GM18526 (cell line): ENCODE results near the gene PRKAR1A.

Experiments
- POLR2A ChIP-seq: IDR thresholded peaks from 3 replicates; pipeline ENCODE4 v1.6.1; 2011; ENCODE audit not compliant: insufficient read length; ENCODE audit errors: extremely low read depth

Gene PRKAR1A

DNA sequence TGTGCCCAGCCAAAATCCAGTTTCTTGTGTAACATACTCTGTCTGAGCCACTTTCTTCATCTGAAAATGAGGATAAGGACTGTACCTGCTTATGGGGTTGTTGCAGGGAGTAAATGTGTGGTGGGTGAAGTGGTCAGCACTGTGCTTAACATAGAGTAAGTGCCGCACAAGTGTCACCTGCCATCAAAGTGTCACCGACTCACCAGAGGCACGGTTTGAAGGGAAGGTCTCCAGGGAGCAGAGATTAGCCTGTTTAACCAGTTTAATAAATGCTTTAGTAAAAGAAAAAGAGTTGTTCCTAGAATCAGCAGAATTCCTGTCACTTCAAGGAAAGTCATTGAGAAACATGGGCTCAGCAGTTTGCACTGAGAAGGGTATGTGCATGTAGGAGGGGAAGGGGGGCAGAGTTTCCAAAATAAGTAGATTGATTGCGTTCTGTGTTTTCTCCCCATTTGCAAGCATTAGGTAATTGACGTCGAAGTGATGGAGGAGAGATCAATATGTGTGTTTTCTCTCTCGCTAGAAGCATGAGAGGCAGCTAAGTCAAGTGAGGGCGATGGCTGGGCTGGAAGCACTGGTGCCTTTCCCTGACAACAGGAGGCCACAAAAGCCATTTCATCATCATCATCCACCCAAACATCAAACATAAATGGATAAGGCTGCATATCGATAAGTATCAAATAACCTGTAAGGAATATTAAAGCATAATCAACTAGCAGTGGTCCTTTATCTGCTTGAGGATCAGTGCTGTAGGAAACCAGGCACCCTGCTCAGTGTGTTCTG lies 69.8 kb downstream of the PRKAR1A start:
- TF ChIP-seq POLR2A = no peak

DNA sequence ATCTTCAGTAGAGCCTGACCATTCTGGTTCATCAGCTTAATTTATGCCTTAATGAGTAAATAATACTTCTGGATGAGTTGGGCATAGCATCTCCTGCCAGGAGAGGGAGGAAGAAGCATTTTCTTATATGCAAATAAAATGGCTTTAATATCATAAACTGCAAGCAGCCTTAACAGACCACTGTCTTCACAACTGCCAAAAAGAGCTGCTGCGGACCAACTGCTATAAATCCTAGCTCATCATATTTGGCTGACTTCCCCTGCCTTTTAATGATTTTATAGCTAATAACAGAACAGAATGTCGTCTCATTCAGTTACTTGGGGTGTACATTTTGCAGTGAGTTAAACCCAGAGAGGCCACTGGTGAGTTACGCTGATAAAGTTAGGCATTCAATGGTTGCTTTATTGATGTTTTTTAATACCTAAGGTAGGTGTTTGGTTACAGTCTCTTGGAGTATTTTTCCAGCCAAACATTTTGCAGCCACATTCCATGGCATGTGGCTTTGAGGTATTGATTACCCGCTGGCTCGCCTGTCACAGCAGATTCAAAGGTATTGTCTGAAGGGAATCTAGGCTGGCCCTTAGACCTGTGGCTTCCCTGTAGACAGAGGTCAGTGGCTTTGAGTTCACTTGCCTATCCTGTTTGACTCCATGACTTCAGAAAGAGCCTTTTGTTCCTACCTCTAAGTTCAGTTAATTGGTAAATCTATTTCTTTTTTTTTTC lies 72.5 kb downstream of the PRKAR1A start:
- no peak for TF ChIP-seq POLR2A

DNA sequence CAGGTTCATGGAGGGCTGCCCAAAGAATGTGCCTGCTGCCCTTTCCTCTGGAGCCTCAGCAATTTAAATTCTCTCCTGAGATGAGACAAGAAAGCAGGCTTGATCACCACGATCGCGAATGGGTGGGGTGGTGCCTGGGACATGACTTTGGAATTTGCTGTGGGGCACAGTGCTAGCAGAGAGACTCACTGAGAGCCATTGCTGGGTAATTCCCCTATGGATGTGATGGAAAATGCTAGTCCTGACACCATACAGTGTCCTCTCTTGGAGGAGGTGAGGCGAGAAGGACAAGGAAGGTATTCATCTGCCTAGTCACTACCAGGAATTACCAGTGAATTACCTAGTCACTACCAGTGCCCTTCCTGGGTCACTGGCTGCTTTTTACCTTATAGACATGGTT lies 73.4 kb downstream of the PRKAR1A start:
- TF ChIP-seq POLR2A = no peak

DNA sequence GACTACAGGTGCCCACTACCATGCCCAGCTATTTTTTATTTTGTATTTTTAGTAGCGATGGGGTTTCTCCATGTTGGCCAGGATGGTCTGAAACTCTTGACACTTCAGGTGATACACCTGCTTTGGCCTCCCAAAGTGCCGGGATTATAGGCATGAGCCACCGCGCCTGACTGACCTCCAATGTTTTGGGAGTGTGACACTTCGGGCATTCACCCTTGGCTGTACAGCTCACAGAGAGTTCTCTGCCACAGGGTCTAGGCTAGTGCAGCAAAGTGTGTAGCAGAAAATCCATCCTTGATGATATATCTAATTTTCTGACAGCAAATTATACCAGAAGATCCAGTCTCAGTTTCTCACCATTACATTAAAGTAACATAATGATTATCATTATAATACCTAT lies 74.8 kb downstream of the PRKAR1A start:
- TF ChIP-seq POLR2A = no peak

DNA sequence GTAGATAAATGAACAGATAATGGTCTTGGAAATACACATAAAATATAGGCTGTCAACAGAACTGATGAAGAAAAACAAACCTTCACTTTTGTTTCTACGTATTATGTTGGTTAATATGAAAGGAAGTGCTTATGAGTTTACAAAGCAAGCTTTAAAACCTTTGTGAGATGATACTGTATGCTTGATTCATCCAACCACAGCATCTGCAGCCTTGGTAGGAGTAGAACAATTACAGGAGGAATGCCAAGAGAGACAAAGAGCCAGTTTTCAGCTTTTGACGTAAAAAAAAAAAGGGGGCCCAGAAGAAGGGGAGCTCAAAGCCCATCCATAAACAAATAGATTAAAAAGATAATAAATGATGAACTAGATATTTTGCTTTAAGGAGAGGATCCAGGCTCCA lies 75.6 kb downstream of the PRKAR1A start:
- no peak for TF ChIP-seq POLR2A

DNA sequence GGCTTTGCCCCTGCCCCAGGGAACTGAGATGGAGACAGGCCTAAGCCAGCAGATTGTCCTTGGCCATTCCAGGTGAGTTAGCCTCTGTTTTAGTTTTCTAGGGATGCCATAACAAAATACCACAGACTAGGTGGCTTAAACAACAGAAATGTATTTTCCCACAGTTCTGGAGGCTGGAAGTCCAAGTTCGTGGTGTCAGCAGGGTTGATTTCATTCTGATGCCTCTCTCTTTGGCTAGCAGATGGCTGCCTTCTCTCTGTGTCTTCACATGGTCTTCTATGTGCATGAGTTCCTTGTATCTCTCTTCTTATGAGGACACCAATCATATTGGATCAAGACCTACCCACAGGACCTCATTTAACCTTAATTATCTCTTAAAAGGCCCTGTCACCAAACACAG lies 76.1 kb downstream of the PRKAR1A start:
- no peak for TF ChIP-seq POLR2A

DNA sequence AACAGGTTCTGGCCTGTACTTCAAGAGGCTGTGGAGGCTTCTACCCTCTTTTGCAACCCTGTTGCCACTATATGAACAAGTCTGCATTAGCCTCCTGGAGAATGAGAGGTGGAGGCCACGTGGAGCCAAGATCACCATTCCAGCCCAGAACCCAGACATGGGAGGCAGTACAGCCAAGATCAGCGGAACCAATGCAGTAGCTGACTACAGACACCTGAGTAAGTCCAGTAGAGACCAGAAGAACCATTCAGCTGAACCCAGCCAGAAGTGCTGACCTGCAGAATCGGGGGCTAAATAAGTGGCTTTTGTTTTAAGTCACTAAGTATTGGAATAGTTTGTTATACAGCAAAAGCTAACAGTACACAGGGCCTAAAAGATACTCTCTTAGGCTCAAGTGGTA lies 76.9 kb downstream of the PRKAR1A start:
- TF ChIP-seq POLR2A = no peak

DNA sequence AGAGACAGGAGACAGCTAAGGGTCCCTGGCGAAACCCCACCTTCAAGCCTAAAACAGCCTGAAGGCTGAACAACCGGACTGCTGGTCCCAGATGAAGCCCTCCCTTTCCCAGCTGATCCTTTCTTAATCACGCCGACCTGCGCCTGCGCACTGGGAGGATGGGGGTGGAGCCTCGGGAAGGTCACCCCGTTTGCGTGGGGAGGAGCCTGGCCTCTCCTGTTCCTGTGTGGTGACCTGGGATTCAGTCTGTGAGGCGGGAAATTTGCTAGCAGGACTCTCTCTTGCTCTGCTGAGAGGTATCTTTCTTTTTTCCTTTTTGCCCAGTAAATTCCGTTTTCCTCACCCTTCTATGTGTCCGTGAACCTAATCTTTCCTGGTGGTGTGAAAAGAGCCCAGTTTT lies 79.4 kb downstream of the PRKAR1A start:
- TF ChIP-seq POLR2A = no peak

DNA sequence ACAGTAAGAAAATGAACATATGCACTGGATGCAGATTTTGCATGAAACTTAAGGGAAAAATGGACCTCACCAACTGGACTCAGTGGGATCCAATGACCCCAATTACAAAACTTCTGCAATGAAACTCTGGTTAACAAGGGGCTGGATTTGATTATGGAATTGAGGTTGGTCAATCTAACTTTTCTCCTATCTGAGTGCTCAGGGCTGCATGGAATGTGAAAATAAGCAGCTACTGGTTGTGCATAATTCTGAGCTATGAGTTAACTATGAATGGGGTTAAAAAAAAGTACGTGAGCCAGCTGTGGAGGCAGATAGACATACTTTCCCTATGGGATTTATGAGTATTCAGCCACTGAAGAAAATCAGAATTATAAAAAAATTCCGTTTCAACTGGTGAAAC lies 79.8 kb downstream of the PRKAR1A start:
- TF ChIP-seq POLR2A = no peak

DNA sequence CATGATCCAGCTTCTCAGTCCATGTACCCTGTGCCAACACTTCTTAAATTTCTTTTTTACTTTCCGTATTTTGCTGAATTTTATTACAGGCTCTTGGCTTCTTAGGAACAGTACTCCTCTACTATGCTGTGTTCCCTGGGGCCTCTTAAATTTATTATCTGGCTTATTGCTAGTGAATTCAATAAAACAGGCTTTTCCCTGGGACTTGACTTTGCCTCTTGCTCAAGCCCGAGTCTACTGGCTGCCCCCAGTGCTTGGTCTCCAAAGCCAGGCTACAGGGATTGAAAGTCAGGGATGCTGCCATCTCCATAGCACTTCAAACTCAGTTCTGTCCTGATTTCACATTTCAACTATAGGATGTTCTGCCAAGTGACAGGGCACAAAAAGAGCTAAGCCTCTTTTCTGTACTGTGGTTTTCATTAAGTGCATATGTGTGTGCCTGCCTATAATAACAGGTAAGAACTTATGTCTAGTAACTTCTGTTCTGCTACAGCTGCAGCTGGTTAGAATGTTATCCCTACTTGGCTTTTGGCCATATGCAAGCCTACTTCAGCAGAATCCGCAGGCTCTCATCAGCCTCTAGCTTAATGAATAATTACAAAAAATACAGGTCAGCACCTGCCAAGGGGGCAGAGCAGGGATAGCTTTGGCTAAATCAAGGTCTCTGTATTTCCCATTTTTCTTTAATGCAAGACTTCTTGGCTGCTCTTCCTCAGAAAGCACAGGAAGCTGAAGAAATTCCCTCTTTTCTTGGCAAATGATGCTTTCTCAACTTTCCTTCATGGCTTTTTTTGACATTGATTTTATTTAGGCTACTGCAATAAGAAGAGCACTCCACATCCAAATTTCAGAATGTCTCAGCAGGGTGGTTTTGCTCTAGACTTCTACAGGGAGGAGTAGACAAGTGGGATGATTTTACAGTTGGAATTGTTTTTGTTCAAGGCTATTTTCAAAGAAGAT lies 80.7 kb downstream of the PRKAR1A start:
- no peak for TF ChIP-seq POLR2A

DNA sequence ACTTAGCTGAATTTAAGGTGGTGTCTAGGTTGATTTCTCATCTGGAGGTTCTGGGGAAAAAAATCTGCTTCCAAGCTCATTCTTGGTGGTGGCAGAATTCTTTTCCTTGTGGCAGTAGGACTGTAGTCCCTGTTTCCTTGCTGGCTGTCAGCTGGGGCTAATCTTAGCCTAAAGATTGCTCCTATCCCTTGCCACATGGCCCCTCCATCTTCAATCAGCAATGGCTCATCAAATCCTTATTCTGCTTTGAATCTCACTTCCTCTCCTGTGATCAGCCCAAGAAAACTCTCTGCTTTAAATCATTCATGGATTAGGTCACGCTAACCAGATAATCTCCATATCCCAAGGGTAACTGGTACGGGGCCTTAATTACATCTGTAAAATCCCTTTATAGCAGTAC lies 82.3 kb downstream of the PRKAR1A start:
- TF ChIP-seq POLR2A = no peak

DNA sequence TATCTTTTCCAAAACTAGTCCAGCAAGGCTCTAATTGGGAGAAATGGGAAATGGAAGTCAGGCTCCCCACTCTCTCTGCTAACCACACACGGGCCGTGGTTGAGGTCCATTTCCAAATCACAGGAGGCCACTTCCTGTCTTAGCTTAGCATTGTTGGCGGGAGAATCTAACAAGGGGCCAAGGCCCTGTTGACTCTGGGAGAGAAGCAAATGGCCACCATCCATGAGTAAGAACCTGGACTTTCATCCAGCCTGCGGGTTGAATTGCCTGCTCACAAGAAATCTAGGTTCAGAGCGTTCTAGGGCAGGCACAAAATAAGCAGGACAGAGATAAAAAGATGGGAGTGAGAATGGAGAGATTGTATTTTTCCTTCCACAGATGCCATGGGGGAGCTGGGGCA lies 83.3 kb downstream of the PRKAR1A start:
- TF ChIP-seq POLR2A = no peak

DNA sequence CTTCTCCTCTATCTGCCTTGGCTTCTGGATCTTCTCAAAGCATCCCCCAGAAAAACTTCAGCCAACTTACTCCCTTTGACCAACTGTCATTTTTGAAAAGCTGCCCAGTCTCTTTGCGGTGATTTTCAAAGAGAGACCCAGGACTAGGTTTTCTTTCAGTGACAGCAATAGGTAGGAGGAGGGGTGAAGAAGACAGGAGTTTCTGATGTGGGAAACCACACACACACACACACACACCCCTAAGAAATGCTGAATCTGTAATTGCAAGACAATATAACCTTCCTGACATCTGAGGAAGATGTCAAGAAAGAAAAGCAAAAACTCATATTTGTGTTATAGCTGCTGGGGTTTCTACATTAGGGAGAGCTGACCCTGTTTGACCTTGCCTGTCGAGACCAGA lies 83.8 kb downstream of the PRKAR1A start:
- no peak for TF ChIP-seq POLR2A

DNA sequence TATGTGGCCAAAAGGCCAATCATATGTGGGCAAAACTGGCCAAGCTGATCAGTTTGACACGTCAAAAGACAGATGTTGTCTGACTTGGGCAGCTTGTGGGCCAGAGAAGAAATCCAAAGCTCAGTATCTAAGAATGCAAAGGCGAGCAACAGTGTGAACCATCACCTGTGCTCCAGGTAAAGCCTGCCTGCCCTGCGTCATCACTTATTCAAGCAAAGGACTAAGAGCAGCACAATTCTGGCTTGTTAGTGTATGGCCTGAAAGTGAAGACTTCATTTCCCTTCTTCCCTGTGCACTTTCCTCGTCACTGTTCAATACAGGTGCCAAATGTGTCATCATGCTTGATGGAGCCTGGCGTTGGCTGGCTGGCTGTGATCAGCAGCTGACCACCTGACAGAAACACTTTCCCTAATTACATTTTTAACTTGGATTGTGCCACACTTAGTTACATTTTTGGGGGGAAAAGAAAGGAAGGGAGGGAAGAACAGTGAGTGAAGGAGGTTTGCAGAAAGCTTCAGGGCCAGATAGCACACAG lies 84.2 kb downstream of the PRKAR1A start:
- TF ChIP-seq POLR2A = no peak

DNA sequence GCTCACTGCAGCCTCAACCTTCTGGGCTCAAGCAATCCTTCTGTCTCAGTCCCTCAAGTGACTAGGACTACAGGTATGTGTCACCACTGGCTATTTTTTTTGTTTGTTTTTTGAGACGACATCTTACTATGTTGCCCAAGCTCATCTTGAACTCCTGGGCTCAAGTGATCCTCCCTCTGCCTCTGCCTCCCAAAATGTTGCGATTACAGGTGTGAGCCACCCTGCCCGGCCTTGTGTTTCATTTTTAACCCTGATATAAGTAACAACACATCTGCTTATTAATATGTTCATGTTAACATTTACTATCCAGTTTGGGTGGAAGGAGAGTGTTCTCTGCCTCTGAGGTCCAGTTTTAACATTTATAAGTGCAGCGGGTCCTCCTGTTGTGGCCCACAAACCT lies 85.8 kb downstream of the PRKAR1A start:
- TF ChIP-seq POLR2A = no peak
